Activated naive CD4-positive, alpha-beta T cell treated with anti-CD3 and anti-CD28 coated beads, Interleukin-2, amount 10 ng/mL, durations not matched to agents 7 days and 5 days (primary cell): ENCODE measurements around the gene ACAT2.
"Not testable (repeated sequence)": the region's sequence is repeated elsewhere in the genome, so short reads cannot be mapped to it uniquely, and the experiment has no call there.

Source experiments
- CTCF ChIA-PET: fragments of 350-600 bp; sonication (Branson Sonifier 250); formaldehyde crosslinking; loops from one replicate; lab custom pipeline; 2021; ENCODE audit warnings: antibody characterized with exemption; lab: Charles Lee
- DNase-seq: peaks from one replicate; pipeline ENCODE4 v3.0.0-alpha.2; 2020
- H3K27ac Mint-ChIP-seq: one replicate; pipeline ENCODE4 v1.8.0; 2021; ENCODE audit warnings: mild to moderate bottlenecking, moderate library complexity, mixed read lengths
- H3K27me3 Mint-ChIP-seq: one replicate; pipeline ENCODE4 v1.8.0; 2021; ENCODE audit warnings: mild to moderate bottlenecking, mixed read lengths
- H3K36me3 Mint-ChIP-seq: one replicate; pipeline ENCODE4 v1.8.0; 2021; ENCODE audit warnings: mixed read lengths
- H3K4me1 Mint-ChIP-seq: one replicate; pipeline ENCODE4 v1.8.0; 2021; ENCODE audit warnings: mixed read lengths
- H3K4me3 Mint-ChIP-seq: one replicate; pipeline ENCODE4 v1.8.0; 2021; ENCODE audit warnings: mild to moderate bottlenecking, moderate library complexity, mixed read lengths
- H3K9me3 Mint-ChIP-seq: one replicate; pipeline ENCODE4 v1.8.0; 2021; ENCODE audit warnings: mixed read lengths

ACAT2 gene

GRCh38 chr6:159761873-159762680 lies at the start of gene ACAT2:
Gene ACAT2 (plus strand): TSS chr6:159762045. CDS start chr6:159762088, 43 bp downstream.
- H3K36me3 Mint-ChIP-seq, result peaks cover 54% of the 10 kb centered on the region
- H3K27ac Mint-ChIP-seq, result peak within 1 kb of the TSS; percentile 98
- H3K4me1 Mint-ChIP-seq, result peaks cover 41% of the 10 kb centered on the region
- DNase-seq, result peak; percentile 96
- peaks cover 3% of the 10 kb centered on the region for H3K27me3 Mint-ChIP-seq
- peak within 1 kb of the TSS; percentile 93 for H3K4me3 Mint-ChIP-seq
- CTCF ChIA-PET, result no interaction called here
- no peaks in the 10 kb centered on the region for H3K9me3 Mint-ChIP-seq

GRCh38 chr6:159712389-159712788 lies 49.5 kb upstream of the ACAT2 start:
- H3K4me3 Mint-ChIP-seq, DNase-seq, H3K27me3 Mint-ChIP-seq, H3K27ac Mint-ChIP-seq, H3K9me3 Mint-ChIP-seq, CTCF ChIA-PET: not testable (repeated sequence)
- Mint-ChIP-seq H3K4me1 (peaks cover 11% of the 10 kb centered on the region), H3K36me3 (peaks cover 12% of the 10 kb centered on the region)

- no peaks in the 10 kb centered on the region for H3K9me3 Mint-ChIP-seq
- H3K27ac Mint-ChIP-seq, result no peak overlapping the region
- H3K36me3 Mint-ChIP-seq, result peaks cover 11% of the 10 kb centered on the region
- H3K4me3 Mint-ChIP-seq, result no peak overlapping the region
- peaks cover 11% of the 10 kb centered on the region for H3K4me1 Mint-ChIP-seq
- CTCF ChIA-PET, result no interaction called here
- H3K27me3 Mint-ChIP-seq, result peaks cover 4% of the 10 kb centered on the region
- DNase-seq, result no peak
These were observed 47.9 kb upstream of the ACAT2 start for GRCh38 chr6:159713984-159714383.

- Mint-ChIP-seq H3K36me3 (peaks cover 9% of the 10 kb centered on the region), H3K9me3 (no peaks in the 10 kb centered on the region), H3K4me3 (no peak overlapping the region), H3K27ac (no peak overlapping the region), H3K4me1 (peaks cover 11% of the 10 kb centered on the region), H3K27me3 (peaks cover 1% of the 10 kb centered on the region)
- DNase-seq, result no peak
- CTCF ChIA-PET, result no interaction called here
These were observed 47.4 kb upstream of the ACAT2 start for GRCh38 chr6:159714404-159714803.

- H3K4me3 Mint-ChIP-seq, result no peak overlapping the region
- CTCF ChIA-PET, result no interaction called here
- DNase-seq, result no peak
- peaks cover 6% of the 10 kb centered on the region for H3K36me3 Mint-ChIP-seq
- H3K27ac Mint-ChIP-seq, result peak overlapping the region; percentile 22
- no peaks in the 10 kb centered on the region for H3K27me3 Mint-ChIP-seq
- H3K9me3 Mint-ChIP-seq, result no peaks in the 10 kb centered on the region
- peaks cover 11% of the 10 kb centered on the region for H3K4me1 Mint-ChIP-seq
These were observed 46.7 kb upstream of the ACAT2 start for GRCh38 chr6:159715166-159715565.

- Mint-ChIP-seq H3K27me3 (no peaks in the 10 kb centered on the region), H3K9me3 (no peaks in the 10 kb centered on the region), H3K4me1 (peaks cover 15% of the 10 kb centered on the region), H3K36me3 (peaks cover 6% of the 10 kb centered on the region), H3K4me3 (no peak overlapping the region), H3K27ac (no peak overlapping the region)
- DNase-seq, result no peak
- CTCF ChIA-PET, result interaction anchor here (0.6 to 1.1 kb wide), 2 partner anchors 37 to 104 kb away, joined by 3 read pairs; no protein-coding TSS in a partner anchor
These were observed 46.2 kb upstream of the ACAT2 start for GRCh38 chr6:159715605-159716004.

GRCh38 chr6:159716247-159717096 lies 45.4 kb upstream of the ACAT2 start:
- Mint-ChIP-seq H3K27me3 (no peaks in the 10 kb centered on the region), H3K27ac (no peak overlapping the region), H3K4me3 (no peak overlapping the region), H3K4me1 (peaks cover 15% of the 10 kb centered on the region), H3K36me3 (peaks cover 6% of the 10 kb centered on the region), H3K9me3 (no peaks in the 10 kb centered on the region)
- no peak for DNase-seq
- CTCF ChIA-PET, result interaction anchor here (0.6 to 1.1 kb wide), 2 partner anchors 36 to 103 kb away, joined by 3 read pairs; no protein-coding TSS in a partner anchor

GRCh38 chr6:159718634-159719033 lies 43.2 kb upstream of the ACAT2 start:
- Mint-ChIP-seq H3K9me3 (peaks cover 11% of the 10 kb centered on the region), H3K27ac (no peak overlapping the region), H3K36me3 (peaks cover 22% of the 10 kb centered on the region), H3K27me3 (no peaks in the 10 kb centered on the region), H3K4me1 (peaks cover 24% of the 10 kb centered on the region), H3K4me3 (no peak overlapping the region)
- DNase-seq, result no peak
- CTCF ChIA-PET, result interaction anchor here (0.6 to 2.6 kb wide), 3 partner anchors 8 to 354 kb away, joined by 3 to 13 read pairs (median 4); no protein-coding TSS in a partner anchor

GRCh38 chr6:159719287-159719686 lies 42.6 kb upstream of the ACAT2 start:
- CTCF ChIA-PET, result interaction anchor here (1.5 to 2.6 kb wide), 2 partner anchors 30 to 134 kb away, joined by 4 to 13 read pairs; no protein-coding TSS in a partner anchor
- no peak for DNase-seq
- no peak overlapping the region for H3K27ac Mint-ChIP-seq
- no peaks in the 10 kb centered on the region for H3K27me3 Mint-ChIP-seq
- H3K4me3 Mint-ChIP-seq, result no peak overlapping the region
- peaks cover 12% of the 10 kb centered on the region for H3K9me3 Mint-ChIP-seq
- peaks cover 26% of the 10 kb centered on the region for H3K4me1 Mint-ChIP-seq
- peaks cover 28% of the 10 kb centered on the region for H3K36me3 Mint-ChIP-seq

- peak; percentile 59 for DNase-seq
- CTCF ChIA-PET, result interaction anchor here (0.6 to 2.6 kb wide), 9 partner anchors 10 to 222 kb away, joined by 3 to 13 read pairs (median 5); no protein-coding TSS in a partner anchor
- no peaks in the 10 kb centered on the region for H3K27me3 Mint-ChIP-seq
- H3K4me3 Mint-ChIP-seq, result no peak overlapping the region
- no peak overlapping the region for H3K27ac Mint-ChIP-seq
- peaks cover 22% of the 10 kb centered on the region for H3K36me3 Mint-ChIP-seq
- H3K9me3 Mint-ChIP-seq, result peaks cover 12% of the 10 kb centered on the region
- H3K4me1 Mint-ChIP-seq, result peaks cover 30% of the 10 kb centered on the region
These were observed 41.1 kb upstream of the ACAT2 start for GRCh38 chr6:159720708-159721107.

GRCh38 chr6:159721981-159722380 lies 39.9 kb upstream of the ACAT2 start:
- H3K9me3 Mint-ChIP-seq, result peaks cover 12% of the 10 kb centered on the region
- peaks cover 34% of the 10 kb centered on the region for H3K4me1 Mint-ChIP-seq

GRCh38 chr6:159722655-159723054 lies 39.2 kb upstream of the ACAT2 start:
- no peak overlapping the region for H3K27ac Mint-ChIP-seq
- H3K4me1 Mint-ChIP-seq, result peaks cover 34% of the 10 kb centered on the region
- no peak overlapping the region for H3K4me3 Mint-ChIP-seq
- DNase-seq, result no peak
- H3K36me3 Mint-ChIP-seq, result peaks cover 22% of the 10 kb centered on the region
- CTCF ChIA-PET, result interaction anchor here (0.9 kb wide), 1 partner anchor 31 kb away, joined by 4 read pairs; no protein-coding TSS in a partner anchor
- peaks cover 12% of the 10 kb centered on the region for H3K9me3 Mint-ChIP-seq
- peaks cover 7% of the 10 kb centered on the region for H3K27me3 Mint-ChIP-seq

More at GRCh38 chr6:159721981-159722380, 39.9 kb upstream of the ACAT2 start:
- H3K4me3 Mint-ChIP-seq, H3K27me3 Mint-ChIP-seq, DNase-seq, H3K27ac Mint-ChIP-seq: not testable (repeated sequence)
- H3K36me3 Mint-ChIP-seq, result peaks cover 22% of the 10 kb centered on the region
- CTCF ChIA-PET, result interaction anchor here (2.2 kb wide), 1 partner anchor 129 kb away, joined by 7 read pairs; no protein-coding TSS in a partner anchor

- peaks cover 25% of the 10 kb centered on the region for H3K36me3 Mint-ChIP-seq
- peaks cover 7% of the 10 kb centered on the region for H3K27me3 Mint-ChIP-seq
- CTCF ChIA-PET, result interaction anchor here (0.9 kb wide), 1 partner anchor 31 kb away, joined by 4 read pairs; no protein-coding TSS in a partner anchor
- no peak overlapping the region for H3K4me3 Mint-ChIP-seq
- H3K4me1 Mint-ChIP-seq, result peaks cover 34% of the 10 kb centered on the region
- no peak for DNase-seq
- H3K9me3 Mint-ChIP-seq, result peaks cover 12% of the 10 kb centered on the region
- H3K27ac Mint-ChIP-seq, result peak overlapping the region; percentile 3
These were observed 38.6 kb upstream of the ACAT2 start for GRCh38 chr6:159723259-159723658.

- Mint-ChIP-seq H3K27me3 (peaks cover 7% of the 10 kb centered on the region), H3K9me3 (peaks cover 12% of the 10 kb centered on the region), H3K36me3 (peaks cover 35% of the 10 kb centered on the region), H3K4me3 (no peak overlapping the region), H3K27ac (no peak overlapping the region), H3K4me1 (peaks cover 46% of the 10 kb centered on the region)
- CTCF ChIA-PET, result interaction anchor here (1.1 kb wide), 1 partner anchor 27 kb away, joined by 3 read pairs; no protein-coding TSS in a partner anchor
- DNase-seq, result no peak
These were observed 37.1 kb upstream of the ACAT2 start for GRCh38 chr6:159724778-159725177.
